ENCODE data around the gene ATAD3C. TPM values are rescaled to one million over a fixed set of nuclear protein-coding genes. Genes with fewer than 3 reads are reported as not detected.

ATAD3C gene
- total RNA-seq, 4 donors from 2014 or later = 0.42 to 9.9 (median 3.2) TPM

- Histone ChIP-seq H3K27me3 (peaks cover 0 to 6% of the 10 kb centered on the region in 2 donors), H3K9me3 (no peaks in the 10 kb centered on the region), H3K4me1 (peaks cover 6 to 93% (median 68%) of the 10 kb centered on the region in 4 donors), H3K4me3 (peak overlapping the region; percentile 45 to 72 (median 56)), H3K36me3 (peaks cover 0 to 18% (median 0%) of the 10 kb centered on the region in 3 donors), H3K27ac (peak overlapping the region; percentile 49 to 89 (median 84))
- TF ChIP-seq POLR2A (IDR thresholded peaks at IDR 0.05) (no peak), CTCF (IDR thresholded peaks at IDR 0.05) (no peak), EP300 (IDR thresholded peaks at IDR 0.05) (no peak)
- 39 to 87% methylated on average over 2 to 3 of the region's 7 CpGs for WGBS, 2 donors
- no peak for DNase-seq (ENCODE audit: low spot score in 2 of 2)
Observed at GRCh38 chr1:1436630-1437032, 12.9 kb upstream of the ATAD3C start.

- TF ChIP-seq POLR2A (IDR thresholded peaks at IDR 0.05) (no peak), CTCF (IDR thresholded peaks at IDR 0.05) (no peak), EP300 (IDR thresholded peaks at IDR 0.05) (no peak)
- no peaks in the 10 kb centered on the region for H3K9me3 ChIP-seq
- peaks cover 0 to 18% (median 0%) of the 10 kb centered on the region in 3 donors for H3K36me3 ChIP-seq
- peaks cover 0 to 6% of the 10 kb centered on the region in 2 donors for H3K27me3 ChIP-seq
- peak overlapping the region; percentile 15 to 72 (median 54) for H3K4me3 ChIP-seq
- H3K27ac ChIP-seq = peak overlapping the region; percentile 43 to 89 (median 66)
- 47 to 68% methylated on average over 5 to 17 of the region's 31 CpGs for WGBS, 2 donors
- no peak for DNase-seq (ENCODE audit: low spot score in 2 of 2)
- peaks cover 0 to 92% (median 65%) of the 10 kb centered on the region in 4 donors for H3K4me1 ChIP-seq
Observed at GRCh38 chr1:1437033-1437903, 12.2 kb upstream of the ATAD3C start.

- WGBS, 2 donors = 33 to 52% methylated on average over 8 to 9 of the region's 11 CpGs
- Histone ChIP-seq H3K4me1 (peaks cover 0 to 86% (median 60%) of the 10 kb centered on the region in 4 donors), H3K27me3 (peaks cover 0 to 6% of the 10 kb centered on the region in 2 donors), H3K4me3 (peak overlapping the region in 2 of 4 donors; percentile 63 to 72), H3K27ac (peak overlapping the region; percentile 4 to 89 (median 46)), H3K36me3 (peaks cover 0 to 18% (median 0%) of the 10 kb centered on the region in 3 donors), H3K9me3 (no peaks in the 10 kb centered on the region)
- DNase-seq (ENCODE audit: low spot score in 2 of 2) = no peak
- no peak for TF ChIP-seq CTCF (IDR thresholded peaks at IDR 0.05)
- no peak for TF ChIP-seq EP300 (IDR thresholded peaks at IDR 0.05)
- no peak for TF ChIP-seq POLR2A (IDR thresholded peaks at IDR 0.05)
Observed at GRCh38 chr1:1437904-1438376, 11.5 kb upstream of the ATAD3C start.

- Histone ChIP-seq H3K9me3 (no peaks in the 10 kb centered on the region), H3K4me1 (peaks cover 0 to 78% (median 51%) of the 10 kb centered on the region in 4 donors), H3K27me3 (peaks cover 0 to 6% of the 10 kb centered on the region in 2 donors), H3K4me3 (peak overlapping the region in 2 of 4 donors; percentile 1 to 63), H3K27ac (peak overlapping the region in 3 of 4 donors; percentile 1 to 89 (median 43)), H3K36me3 (peaks cover 0 to 18% (median 0%) of the 10 kb centered on the region in 3 donors)
- DNase-seq (ENCODE audit: low spot score in 2 of 2) = no peak
- TF ChIP-seq CTCF (IDR thresholded peaks at IDR 0.05) (no peak), POLR2A (IDR thresholded peaks at IDR 0.05) (no peak), EP300 (IDR thresholded peaks at IDR 0.05) (no peak)
- 77 to 86% methylated on average over 40 to 42 of the region's 45 CpGs for WGBS, 2 donors
Observed at GRCh38 chr1:1438531-1439381, 10.7 kb upstream of the ATAD3C start.
